Panc1 (cell line): ENCODE data around the gene AMDHD2. TPM values are rescaled to one million over a fixed set of nuclear protein-coding genes. Genes with fewer than 3 reads are reported as not detected.

ENCODE experiments used
- ATAC-seq: fragments of 200-7000 bp; cut with Tn5 transposase; 2 replicates; pipeline ENCODE4 v1.9.1; 2020; ENCODE audit warnings: mild to moderate bottlenecking, moderate library complexity
- BruUV-seq: library from RNA; stranded (reverse); fragments of 400-500 nt; replicated peaks from 2 replicates; lab custom pipeline; 2021; lab: Mats Ljungman, UMichigan
- CTCF ChIA-PET: fragments of 300-600 bp; sonication (Branson Sonifier 250); formaldehyde crosslinking; loops from one replicate; lab custom pipeline; 2022; ENCODE audit warnings: antibody characterized with exemption; lab: Charles Lee
- POLR2A ChIA-PET: fragments of 300-600 bp; sonication (Branson Sonifier 250); formaldehyde crosslinking; loops from one replicate; lab custom pipeline; 2022; ENCODE audit warnings: antibody characterized with exemption; lab: Charles Lee
- DNase-seq: peaks from one replicate; pipeline ENCODE4 v3.0.0-alpha.2; 2010; ENCODE audit warnings: low read depth, low spot score
- H3K27ac ChIP-seq: 2 replicates; pipeline ENCODE4 v1.5.1; 2011; ENCODE audit warnings: mild to moderate bottlenecking, low read length, inconsistent platforms
- H3K27me3 ChIP-seq: fragments of 200-500 bp; sonication (Bioruptor generic); 2 replicates; pipeline ENCODE4 v1.6.0; 2014; ENCODE audit warnings: low read length, inconsistent platforms; ENCODE audit not compliant: control insufficient read depth, insufficient read depth
- H3K36me3 ChIP-seq: fragments of 200-500 bp; sonication (Bioruptor generic); 2 replicates; pipeline ENCODE4 v1.5.1; 2014; ENCODE audit warnings: inconsistent platforms, mild to moderate bottlenecking, low read length, moderate library complexity; ENCODE audit not compliant: control insufficient read depth, insufficient read depth
- H3K4me1 ChIP-seq: 2 replicates; pipeline ENCODE4 v1.5.1; 2011; ENCODE audit warnings: inconsistent platforms, mild to moderate bottlenecking, low read length, moderate library complexity; ENCODE audit not compliant: control insufficient read depth, insufficient read depth
- H3K4me3 ChIP-seq, 2 experiments: 2 replicates each; pipeline ENCODE4 v1.5.1; 2011 to 2012; ENCODE audit warnings: low read depth in 2 of 2, low read length in 2 of 2, mild to moderate bottlenecking in 2 of 2, inconsistent platforms in 1 of 2, moderate library complexity in 1 of 2
- H3K9me3 ChIP-seq: fragments of 200-500 bp; sonication (Bioruptor generic); 2 replicates; pipeline ENCODE4 v1.5.1; 2014; ENCODE audit warnings: low read depth, mild to moderate bottlenecking, inconsistent platforms, low read length, moderate library complexity; ENCODE audit not compliant: control insufficient read depth, insufficient read depth
- CTCF ChIP-seq: fragments of 450-650 bp; IDR thresholded peaks from 2 replicates; pipeline ENCODE4 v1.5.1; 2017; ENCODE audit warnings: mild to moderate bottlenecking
- POLR2AphosphoS5 ChIP-seq: IDR thresholded peaks from 2 replicates; pipeline ENCODE4 v1.6.1; 2012; ENCODE audit warnings: mild to moderate bottlenecking, low read depth, low read length, moderate library complexity
- REST ChIP-seq, 2 experiments: IDR thresholded peaks; 2 replicates each; pipeline ENCODE4 v1.6.1; 2011 to 2012; ENCODE audit warnings: low read depth in 2 of 2, control low read depth in 1 of 2, low read length in 1 of 2, mild to moderate bottlenecking in 1 of 2, moderate library complexity in 1 of 2; ENCODE audit not compliant: insufficient read depth in 1 of 2
- SIN3A ChIP-seq: IDR thresholded peaks from 2 replicates; pipeline ENCODE4 v1.6.1; 2012; ENCODE audit warnings: low read depth, mild to moderate bottlenecking, low read length, moderate library complexity, borderline replicate concordance; ENCODE audit not compliant: insufficient read depth
- TCF7L2 ChIP-seq: IDR thresholded peaks from 2 replicates; pipeline ENCODE4 v1.6.1; 2011; ENCODE audit warnings: mild to moderate bottlenecking, low read depth, low read length, inconsistent platforms
- in situ Hi-C: cut with HindIII; loops from 2 replicates; pipeline ENCODE4 v1.10.0; 2016; ENCODE audit warnings: low sequenced_read_pairs, low pct_unique_long_range_greater_than_20kb
- intact Hi-C: fragments of 100-400 bp; cut with micrococcal nuclease; formaldehyde crosslinking; loops from one replicate; pipeline ENCODE4 v1.10.0; 2022; ENCODE audit not compliant: unreplicated experiment
- total RNA-seq: library from RNA; stranded (reverse); gene quantifications from one replicate; pipeline ENCODE4 v1.2.1, GENCODE V29; 2021; ENCODE audit not compliant: unreplicated experiment

AMDHD2 gene
- total RNA-seq, 1 experiment from 2014 or later, result 87.5 TPM

- no peaks in the 10 kb centered on the region; the same call in 1 of the 2 replicates for H3K36me3 ChIP-seq
- TF ChIP-seq CTCF (no peak), TCF7L2 (no peak), REST (IDR thresholded peaks at IDR 0.05; ENCODE audit: insufficient read depth in 1 of 2, low read depth in 2 of 2, low read length in 1 of 2) (no peak), POLR2AphosphoS5 (0 out of 2 replicates have a peak, but pooled peaks have one; percentile 14)
- in situ Hi-C loops (no loop called here), intact Hi-C loops (no loop called here)
- POLR2A ChIA-PET, result interaction anchor here (0.6 kb wide), 1 partner anchor 330 kb away, joined by 4 read pairs; no protein-coding TSS in a partner anchor
- no TSS peak for BruUV-seq
- DNase-seq, result no peak
- CTCF ChIA-PET, result interaction anchor here (1.5 kb wide), 1 partner anchor 30 kb away, joined by 6 read pairs; no protein-coding TSS in a partner anchor
- peak; percentile 1; the same call in 1 of the 2 replicates for ATAC-seq
- peak within 1 kb of the TSS; percentile 95 for H3K27ac ChIP-seq
- H3K9me3 ChIP-seq, result no peaks in the 10 kb centered on the region
- no peaks in the 10 kb centered on the region for H3K27me3 ChIP-seq
- H3K4me3 ChIP-seq, result peak within 1 kb of the TSS; percentile 12 to 24
- H3K4me1 ChIP-seq, result peaks cover 50% of the 10 kb centered on the region
These were observed 49.0 kb upstream of the AMDHD2 start, which contains the start of gene NTN3 for GRCh38 chr16:2471016-2471652. Gene NTN3, plus strand, starts transcription at chr16:2471297. Its CDS starts 405 bp downstream, at chr16:2471702.

GRCh38 chr16:2471653-2472487 lies 48.3 kb upstream of the AMDHD2 start:
- peak overlapping the region; percentile 57 for H3K27ac ChIP-seq
- no peak for DNase-seq

More at GRCh38 chr16:2471653-2472487, 48.3 kb upstream of the AMDHD2 start:
- Histone ChIP-seq H3K36me3 (no peaks in the 10 kb centered on the region; the same call in 1 of the 2 replicates), H3K9me3 (no peaks in the 10 kb centered on the region), H3K4me1 (peaks cover 55% of the 10 kb centered on the region), H3K27me3 (no peaks in the 10 kb centered on the region), H3K4me3 (peak overlapping the region; percentile 12 to 24; a peak in 3 of 4 replicates)
- no peak for ATAC-seq
- ChIA-PET POLR2A (no interaction called here), CTCF (no interaction called here)
- in situ Hi-C loops, result no loop called here
- BruUV-seq, result no TSS peak
- intact Hi-C loops, result no loop called here
- TF ChIP-seq POLR2AphosphoS5 (no peak), REST (IDR thresholded peaks at IDR 0.05; ENCODE audit: insufficient read depth in 1 of 2, low read depth in 2 of 2, low read length in 1 of 2) (no peak), CTCF (no peak), SIN3A (no peak), TCF7L2 (no peak)
